ENCODE results near the gene GLIS1.

GLIS1 gene

GRCh38 chr1:53501065-53502005, 237.6 kb downstream of the GLIS1 start:
- no peak for DNase-seq

DNA sequence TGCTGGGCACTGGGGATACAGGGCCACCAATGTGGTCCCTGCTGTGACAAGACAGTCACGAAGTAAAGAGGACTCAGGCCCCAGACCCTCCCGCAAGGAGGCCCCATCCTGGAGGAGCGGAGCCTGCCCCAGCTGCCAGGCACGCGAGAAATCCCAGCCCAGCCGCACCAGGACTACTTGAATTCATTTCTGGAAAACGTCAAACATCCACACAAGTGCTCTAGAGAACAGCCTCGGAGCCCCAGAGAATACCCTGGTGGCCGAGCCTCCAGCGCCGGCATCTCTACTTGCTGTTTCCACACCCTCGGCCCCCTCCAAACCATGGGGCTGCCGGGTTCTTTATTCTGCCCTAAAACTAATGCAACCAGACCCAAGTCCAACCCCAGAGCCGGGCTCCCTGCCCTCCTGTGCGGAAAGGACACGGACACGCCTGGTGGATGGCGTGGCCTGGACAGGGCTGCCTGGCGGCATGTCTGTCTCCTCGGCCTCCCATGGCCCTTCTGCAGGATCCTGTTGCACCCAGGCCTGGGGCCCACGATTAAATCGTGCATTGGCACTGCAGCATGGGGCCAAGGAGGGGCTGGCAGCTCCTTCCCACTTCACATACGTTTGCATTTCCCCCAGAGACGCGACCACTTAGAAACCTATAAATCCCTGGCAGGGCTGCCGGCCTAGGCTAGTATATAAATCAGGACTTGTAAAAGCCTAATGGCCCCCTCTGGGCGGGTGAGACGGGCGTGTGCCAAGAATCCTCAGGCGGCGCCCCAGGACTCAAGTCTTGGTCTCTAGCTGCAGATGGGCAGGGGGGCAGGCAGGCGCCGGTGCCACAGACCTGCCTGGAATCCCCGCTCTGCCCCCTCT, 238.5 kb downstream of the GLIS1 start:
- peak; percentile 96 for DNase-seq

DNA sequence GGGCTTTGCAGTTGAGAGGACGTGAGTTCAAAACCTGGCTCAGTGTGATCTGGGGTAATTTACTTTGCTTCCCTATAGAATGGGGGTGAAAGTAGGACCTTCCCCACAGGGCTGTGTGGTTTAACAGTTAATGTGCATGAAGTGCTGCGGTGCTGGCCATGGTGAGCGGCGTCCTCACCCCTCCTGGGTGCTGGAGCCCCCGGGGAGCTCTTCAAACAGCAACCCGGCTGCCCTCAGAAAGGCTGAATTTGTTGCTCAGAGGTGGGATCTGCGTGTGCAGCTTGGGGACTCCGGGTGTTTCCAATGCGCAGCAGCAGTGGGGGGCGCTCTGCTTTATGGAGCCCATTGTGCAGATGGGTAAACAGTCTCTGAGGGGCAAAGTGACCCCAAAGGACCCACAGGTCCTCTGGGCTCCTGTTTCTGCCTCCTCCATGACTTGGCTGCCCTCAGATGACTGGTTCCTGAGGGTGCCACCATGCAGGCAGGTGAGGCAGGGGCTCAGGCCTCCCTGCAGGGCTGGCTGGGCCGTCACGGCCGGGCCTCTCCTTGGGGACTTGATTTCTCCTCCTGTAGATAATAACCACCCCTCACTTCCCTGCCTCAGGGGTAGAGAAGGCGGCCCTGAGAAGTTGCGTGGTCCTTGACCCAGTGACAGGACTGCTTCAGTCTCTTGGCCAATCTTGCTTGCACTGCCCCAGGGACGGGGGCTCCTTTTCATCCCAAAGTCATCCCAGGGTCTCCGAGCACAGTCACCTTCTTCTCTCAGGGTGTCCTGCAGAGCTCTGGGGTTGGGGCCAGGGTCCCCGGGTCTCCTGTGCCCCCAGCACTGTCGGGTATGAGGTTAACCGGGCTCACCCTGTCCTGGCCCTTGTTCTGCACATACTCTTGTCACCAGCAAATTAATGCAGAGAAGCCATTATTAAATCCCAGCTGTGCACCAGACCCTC, 239.4 kb downstream of the GLIS1 start:
- DNase-seq: no peak

DNA sequence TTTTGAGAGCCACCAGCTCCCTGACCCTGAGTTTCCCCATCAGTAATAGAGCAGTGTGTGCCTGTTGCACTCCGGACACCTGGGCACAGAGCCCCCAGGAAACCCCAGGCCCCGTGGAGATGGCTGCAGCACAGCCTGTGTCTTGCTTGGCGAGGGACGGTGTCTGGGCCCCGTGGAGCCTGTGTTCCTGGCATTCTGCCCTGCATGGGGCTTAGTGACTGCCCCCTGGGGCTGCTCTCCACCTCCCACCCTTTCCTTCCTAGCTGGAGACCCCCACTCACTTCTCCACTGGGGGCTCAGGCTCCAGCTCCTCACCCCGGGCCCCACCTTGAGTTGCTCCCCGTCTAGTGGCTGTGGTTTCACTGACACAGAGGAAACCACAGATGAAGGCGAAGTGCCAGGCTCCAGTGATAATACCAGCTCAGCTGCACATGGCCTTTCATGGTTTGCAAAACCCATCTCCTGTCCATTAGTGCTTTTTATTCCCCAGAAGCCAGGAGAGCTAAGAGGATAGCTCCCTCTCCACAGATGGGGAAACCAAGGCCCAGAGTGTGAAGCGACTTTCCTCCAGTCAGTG, 240.3 kb downstream of the GLIS1 start:
- DNase-seq: no peak

GRCh38 chr1:53495633-53496345, 243.2 kb downstream of the GLIS1 start:
- DNase-seq: no peak

DNA sequence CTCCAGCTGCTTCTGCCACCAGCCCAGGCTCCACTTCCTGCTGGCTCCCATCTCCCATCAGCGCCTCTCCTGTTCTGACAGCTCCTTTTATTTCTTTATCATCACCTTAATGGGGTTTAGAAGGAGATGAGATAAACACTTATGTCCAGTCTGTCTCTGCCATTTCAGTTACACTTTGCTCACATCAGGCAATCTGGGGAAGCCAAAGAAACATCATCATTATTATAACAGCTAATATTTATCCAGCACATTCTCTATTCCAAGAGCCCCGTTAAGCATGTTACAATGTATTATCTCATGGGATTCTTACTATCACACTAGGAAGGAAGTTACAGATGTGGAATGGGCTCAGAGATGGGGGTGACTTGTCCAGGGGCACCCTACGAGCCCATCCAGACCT, 248.6 kb downstream of the GLIS1 start:
- no peak for DNase-seq

GRCh38 chr1:53486395-53487026, 252.5 kb downstream of the GLIS1 start:
- no peak for DNase-seq

GRCh38 chr1:53485478-53486394, 253.2 kb downstream of the GLIS1 start:
- peak; percentile 83 for DNase-seq

GRCh38 chr1:53484705-53485477, 254.1 kb downstream of the GLIS1 start:
- no peak for DNase-seq

GRCh38 chr1:53483656-53484055, 255.3 kb downstream of the GLIS1 start:
- no peak for DNase-seq

DNA sequence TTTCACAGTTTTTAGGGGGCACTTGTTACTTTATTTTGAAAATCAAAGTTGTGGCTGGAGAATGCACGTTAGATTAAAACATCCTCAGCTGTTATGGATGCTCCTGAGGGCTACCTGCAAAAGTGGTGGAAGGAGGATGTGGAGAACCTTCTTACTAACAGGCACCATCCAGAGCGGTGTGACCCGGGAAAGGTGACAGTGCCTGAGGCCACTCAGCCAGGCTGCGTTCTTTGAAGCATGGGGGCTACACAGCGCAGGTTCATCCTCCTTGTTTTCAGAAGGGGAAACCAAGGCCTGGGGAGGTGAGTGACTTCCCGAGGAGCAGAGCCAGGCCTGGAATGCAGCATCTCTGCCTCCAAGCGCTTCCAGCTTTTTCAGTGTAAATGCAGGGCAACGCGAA, 255.8 kb downstream of the GLIS1 start:
- no peak for DNase-seq

DNA sequence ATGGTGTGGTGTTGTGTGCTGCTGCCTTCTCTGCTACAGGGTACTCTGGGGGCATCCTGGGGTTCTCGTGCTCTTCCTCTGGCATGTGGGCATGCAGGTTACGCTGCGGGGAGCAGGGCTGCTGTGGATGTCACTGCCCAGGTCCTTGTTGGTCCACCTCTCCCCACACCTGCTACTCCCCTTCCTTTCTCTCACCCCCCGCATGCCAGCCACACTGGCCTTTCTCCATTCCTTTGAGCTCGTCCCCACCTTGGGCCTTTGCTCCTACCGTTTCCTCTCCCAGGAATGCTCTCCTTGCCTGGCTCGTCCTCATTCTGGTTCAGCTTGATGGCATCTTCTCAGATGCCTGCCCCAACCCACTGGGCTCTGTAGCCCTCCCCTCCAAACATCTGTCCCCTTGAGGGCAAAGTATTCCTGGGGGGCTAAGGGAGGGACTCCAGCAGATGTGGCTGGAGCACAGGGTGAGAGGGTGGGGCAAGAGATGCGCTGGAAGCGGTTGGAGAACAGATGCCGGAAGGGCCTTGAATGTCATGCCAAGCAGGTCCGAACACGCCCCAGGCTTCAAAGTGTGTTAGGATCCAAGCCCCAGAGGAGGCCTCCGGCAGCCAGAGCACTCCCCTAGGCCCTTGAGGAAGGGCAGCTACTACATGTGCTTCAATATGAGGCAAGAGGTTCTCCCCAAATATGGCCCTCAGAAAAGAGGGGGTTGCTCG, 256.4 kb downstream of the GLIS1 start:
- DNase-seq: peak; percentile 57

DNA sequence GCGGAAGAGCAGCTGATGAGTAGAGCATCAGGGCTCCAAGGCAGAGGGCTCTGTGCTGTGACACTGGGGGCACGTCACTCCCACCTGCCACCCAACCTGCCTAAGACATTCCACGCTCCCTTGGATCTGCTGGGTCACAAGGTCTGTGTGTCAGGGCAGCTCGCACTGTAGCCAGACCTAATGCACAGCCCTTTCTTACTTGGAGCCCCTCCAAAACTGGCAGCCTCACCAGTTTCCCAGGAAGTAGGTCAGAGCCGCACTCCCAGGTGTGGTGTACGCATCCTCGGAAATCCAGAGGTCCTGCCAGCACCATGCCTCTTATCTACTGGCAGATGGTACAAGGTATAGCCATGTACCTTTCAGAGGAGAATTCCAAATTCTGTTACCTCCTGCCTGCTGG, 257.5 kb downstream of the GLIS1 start:
- DNase-seq: no peak

GRCh38 chr1:53480678-53481077, 258.3 kb downstream of the GLIS1 start:
- no peak for DNase-seq

DNA sequence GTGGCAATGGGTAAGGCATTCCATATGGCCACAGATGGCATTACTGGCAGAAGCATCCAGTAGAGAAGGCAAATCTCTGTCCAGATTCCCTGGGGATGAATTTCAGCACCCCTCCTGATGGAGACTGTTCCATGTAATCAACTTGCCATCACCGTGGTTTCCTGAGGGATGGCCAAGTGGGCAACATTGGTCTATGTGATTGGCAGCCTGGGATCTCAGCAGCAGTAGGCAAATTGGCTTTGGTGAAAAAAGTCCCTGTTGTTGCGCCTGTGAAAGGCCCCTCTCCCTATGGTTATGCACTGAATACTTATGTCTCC, 260.5 kb downstream of the GLIS1 start:
- DNase-seq: peak; percentile 95

- peak; percentile 82 for DNase-seq
These were observed 261.1 kb downstream of the GLIS1 start for GRCh38 chr1:53477651-53478501.

DNA sequence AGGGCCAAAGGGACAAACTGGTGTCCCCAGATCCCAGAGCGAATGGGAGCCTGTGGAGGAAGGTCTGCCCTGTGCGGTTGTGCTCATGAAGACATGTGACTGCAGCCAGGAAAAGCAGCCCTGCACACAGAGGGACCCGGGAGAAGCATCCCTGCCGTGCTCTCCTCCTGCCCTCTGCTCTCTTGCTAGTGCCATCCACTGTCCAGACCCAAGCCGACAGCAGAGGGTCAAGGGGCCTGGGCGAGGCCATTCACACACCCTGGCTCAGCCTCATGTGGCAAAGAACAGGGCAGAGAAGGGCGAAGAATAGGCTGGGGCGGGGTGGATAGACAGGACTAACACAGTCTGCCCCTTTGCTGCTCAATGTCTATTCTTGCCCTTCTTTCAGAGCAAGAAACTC, 262.4 kb downstream of the GLIS1 start:
- DNase-seq: no peak

- DNase-seq: no peak
These were observed 263.3 kb downstream of the GLIS1 start for GRCh38 chr1:53475664-53476063.

Measured in NCI-H446 treated with DMSO at 0.1 percent for 48 hours (cell line).